GM12891 (cell line): ENCODE data around the gene CD300H.

ENCODE experiments used
- PAX5 ChIP-seq: IDR thresholded peaks from 2 replicates; pipeline ENCODE4 v1.6.1; 2011; ENCODE audit warnings: low read length, moderate library complexity, mild to moderate bottlenecking; ENCODE audit not compliant: insufficient read depth, severe bottlenecking
- POLR2A ChIP-seq: IDR thresholded peaks from 2 replicates; pipeline ENCODE4 v1.6.1; 2011; ENCODE audit warnings: low read depth, low read length, control low read depth
- POLR2AphosphoS5 ChIP-seq: IDR thresholded peaks from 2 replicates; pipeline ENCODE4 v1.6.1; 2011; ENCODE audit warnings: low read depth, low read length, control low read depth
- SPI1 ChIP-seq: IDR thresholded peaks from 2 replicates; pipeline ENCODE4 v1.6.1; 2011; ENCODE audit warnings: low read depth, low read length, control low read depth
- TAF1 ChIP-seq: IDR thresholded peaks from 2 replicates; pipeline ENCODE4 v1.6.1; 2011; ENCODE audit warnings: low read depth, low read length, control low read depth

DNA sequence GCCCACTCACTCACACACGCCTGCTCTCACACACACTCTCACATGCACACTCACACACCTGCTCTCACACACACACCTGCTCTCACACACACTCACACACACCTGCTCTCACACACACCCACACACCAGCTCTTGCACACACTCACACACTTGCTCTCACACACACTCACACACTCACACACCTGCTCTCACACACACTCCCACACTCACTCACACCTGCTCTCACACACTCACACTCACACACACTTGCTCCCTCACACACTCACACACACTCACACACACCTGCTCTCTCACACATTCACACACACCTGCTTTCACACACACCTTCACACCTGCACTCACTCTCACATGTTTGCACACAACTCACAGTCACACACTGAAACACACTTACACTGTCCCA lies 4.0 kb downstream of the CD300H start:
- no peak for TF ChIP-seq POLR2A
- no peak for TF ChIP-seq POLR2AphosphoS5
- no peak for TF ChIP-seq TAF1
- no peak for TF ChIP-seq SPI1
- TF ChIP-seq PAX5: no peak
